ENCODE results near the gene ZNF45. TPM values are rescaled to one million over a fixed set of nuclear protein-coding genes. Genes with fewer than 3 reads are reported as not detected.
A peak's percentile ranks its signal among the peaks of the same experiment; 100 is the strongest.

Gene ZNF45
- total RNA-seq, 1 donor from 2014 or later: 15.5 TPM

GRCh38 chr19:43908659-43909058 is 26.4 kb downstream of the ZNF45 start:
- H3K27ac Mint-ChIP-seq (ENCODE audit: unreplicated experiment): no peak overlapping the region
- TF ChIP-seq CTCF (IDR thresholded peaks at IDR 0.05): no peak
- H3K36me3 Mint-ChIP-seq (ENCODE audit: low read depth): peaks cover 38% of the 10 kb centered on the region
- DNase-seq (ENCODE audit: low spot score): no peak
- peaks cover 83% of the 10 kb centered on the region for H3K9me3 Mint-ChIP-seq (ENCODE audit: low read depth)
- H3K27me3 Mint-ChIP-seq (ENCODE audit: low read depth): no peaks in the 10 kb centered on the region
- no peak overlapping the region for H3K4me3 Mint-ChIP-seq (ENCODE audit: unreplicated experiment)
- no peaks in the 10 kb centered on the region for H3K4me1 Mint-ChIP-seq (ENCODE audit: low read depth)

- Mint-ChIP-seq H3K4me1 (ENCODE audit: low read depth) (peaks cover 7% of the 10 kb centered on the region), H3K27me3 (ENCODE audit: low read depth) (no peaks in the 10 kb centered on the region), H3K9me3 (ENCODE audit: low read depth) (peaks cover 78% of the 10 kb centered on the region), H3K27ac (ENCODE audit: unreplicated experiment) (no peak overlapping the region), H3K36me3 (ENCODE audit: low read depth) (peaks cover 29% of the 10 kb centered on the region), H3K4me3 (ENCODE audit: unreplicated experiment) (no peak overlapping the region)
- no peak for TF ChIP-seq CTCF (IDR thresholded peaks at IDR 0.05)
- DNase-seq (ENCODE audit: low spot score): no peak
These were observed 28.3 kb downstream of the ZNF45 start for GRCh38 chr19:43906774-43907173.

GRCh38 chr19:43905897-43906296 is 29.2 kb downstream of the ZNF45 start:
- H3K9me3 Mint-ChIP-seq (ENCODE audit: low read depth): peaks cover 70% of the 10 kb centered on the region
- TF ChIP-seq CTCF (IDR thresholded peaks at IDR 0.05): no peak

GRCh38 chr19:43902399-43902798 is 32.7 kb downstream of the ZNF45 start:
- DNase-seq (ENCODE audit: low spot score): no peak
- Mint-ChIP-seq H3K27me3 (ENCODE audit: low read depth) (no peaks in the 10 kb centered on the region), H3K36me3 (ENCODE audit: low read depth) (peaks cover 48% of the 10 kb centered on the region), H3K27ac (ENCODE audit: unreplicated experiment) (no peak overlapping the region), H3K4me1 (ENCODE audit: low read depth) (peaks cover 26% of the 10 kb centered on the region), H3K9me3 (ENCODE audit: low read depth) (peaks cover 68% of the 10 kb centered on the region), H3K4me3 (ENCODE audit: unreplicated experiment) (peak overlapping the region; percentile 98)
- TF ChIP-seq CTCF (IDR thresholded peaks at IDR 0.05): no peak

More at GRCh38 chr19:43905897-43906296, 29.2 kb downstream of the ZNF45 start:
- Mint-ChIP-seq H3K4me3 (ENCODE audit: unreplicated experiment) (no peak overlapping the region), H3K36me3 (ENCODE audit: low read depth) (peaks cover 31% of the 10 kb centered on the region), H3K27me3 (ENCODE audit: low read depth) (no peaks in the 10 kb centered on the region), H3K27ac (ENCODE audit: unreplicated experiment) (no peak overlapping the region), H3K4me1 (ENCODE audit: low read depth) (peaks cover 15% of the 10 kb centered on the region)
- no peak for DNase-seq (ENCODE audit: low spot score)

GRCh38 chr19:43901395-43902390 is 33.4 kb downstream of the ZNF45 start:
- H3K27me3 Mint-ChIP-seq (ENCODE audit: low read depth): no peaks in the 10 kb centered on the region
- DNase-seq (ENCODE audit: low spot score): peak; percentile 90
- H3K36me3 Mint-ChIP-seq (ENCODE audit: low read depth): peaks cover 49% of the 10 kb centered on the region
- TF ChIP-seq CTCF (IDR thresholded peaks at IDR 0.05): no peak
- H3K4me3 Mint-ChIP-seq (ENCODE audit: unreplicated experiment): peak overlapping the region; percentile 98
- H3K4me1 Mint-ChIP-seq (ENCODE audit: low read depth): peaks cover 26% of the 10 kb centered on the region
- H3K9me3 Mint-ChIP-seq (ENCODE audit: low read depth): peaks cover 64% of the 10 kb centered on the region
- H3K27ac Mint-ChIP-seq (ENCODE audit: unreplicated experiment): peak overlapping the region; percentile 86

Data from chondrocyte (in vitro differentiated cells).